GM21825 (cell line): ENCODE results near the gene SMYD3.
"Not testable (repeated sequence)": the region's sequence is repeated elsewhere in the genome, so short reads cannot be mapped to it uniquely, and the experiment has no call there.

Source experiments
- ATAC-seq: cut with Tn5 transposase; IDR thresholded peaks from one replicate; pipeline ENCODE4 v1.9.1; 2021; ENCODE audit warnings: mild to moderate bottlenecking, moderate library complexity; ENCODE audit not compliant: unreplicated experiment

Gene SMYD3

GRCh38 chr1:245715291-245715701 lies 791.8 kb downstream of the SMYD3 start:
- ATAC-seq = no peak

GRCh38 chr1:245714027-245714426 lies 793.1 kb downstream of the SMYD3 start:
- not testable (repeated sequence) for ATAC-seq

- ATAC-seq = no peak
Measured at GRCh38 chr1:245710961-245711903, 795.8 kb downstream of the SMYD3 start.

GRCh38 chr1:245707941-245708340 lies 799.1 kb downstream of the SMYD3 start:
- no peak for ATAC-seq

- ATAC-seq = no peak
Measured at GRCh38 chr1:245704765-245705164, 802.3 kb downstream of the SMYD3 start.

GRCh38 chr1:245704341-245704740 lies 802.7 kb downstream of the SMYD3 start:
- ATAC-seq = no peak

GRCh38 chr1:245702346-245702745 lies 804.7 kb downstream of the SMYD3 start:
- ATAC-seq = no peak

- ATAC-seq = no peak
Measured at GRCh38 chr1:245701631-245702030, 805.4 kb downstream of the SMYD3 start.

- no peak for ATAC-seq
Measured at GRCh38 chr1:245700631-245701030, 806.4 kb downstream of the SMYD3 start.
